ACHN (cell line): ENCODE results near the gene LY6G6F.

Experiments
- DNase-seq: peaks from one replicate; pipeline ENCODE4 v3.0.0-alpha.2; 2015
- in situ Hi-C: cut with HindIII; loops from 2 replicates; pipeline ENCODE4 v1.10.0; 2017; ENCODE audit warnings: low sequenced_read_pairs, low pct_ligation_motif_present, low pct_unique_long_range_greater_than_20kb

The LY6G6F gene

DNA sequence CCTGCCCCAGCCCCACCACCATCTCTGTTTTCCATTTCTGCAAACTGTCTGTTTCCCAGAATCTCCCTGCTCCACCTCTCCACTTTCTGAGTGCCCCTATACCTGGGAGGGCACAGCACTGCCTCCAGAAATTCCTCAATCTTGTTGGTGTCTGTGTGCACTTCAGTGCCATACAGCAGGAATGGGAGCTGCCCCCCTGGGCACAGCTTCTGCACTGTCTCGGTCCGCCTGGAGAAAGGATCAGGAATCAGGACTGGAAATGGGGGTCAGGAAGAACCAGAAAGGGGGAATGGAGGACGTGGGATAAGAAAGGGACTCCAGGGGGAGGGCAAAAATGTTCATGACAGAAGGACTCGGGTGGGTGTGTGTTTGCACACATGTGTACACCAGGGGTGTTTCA is 27.1 kb downstream of the LY6G6F start:
- DNase-seq: no peak
- in situ Hi-C loops: no loop called here

- in situ Hi-C loops: no loop called here
- DNase-seq: no peak
These were observed 27.7 kb downstream of the LY6G6F start for GRCh38 chr6:31734247-31734820.

DNA sequence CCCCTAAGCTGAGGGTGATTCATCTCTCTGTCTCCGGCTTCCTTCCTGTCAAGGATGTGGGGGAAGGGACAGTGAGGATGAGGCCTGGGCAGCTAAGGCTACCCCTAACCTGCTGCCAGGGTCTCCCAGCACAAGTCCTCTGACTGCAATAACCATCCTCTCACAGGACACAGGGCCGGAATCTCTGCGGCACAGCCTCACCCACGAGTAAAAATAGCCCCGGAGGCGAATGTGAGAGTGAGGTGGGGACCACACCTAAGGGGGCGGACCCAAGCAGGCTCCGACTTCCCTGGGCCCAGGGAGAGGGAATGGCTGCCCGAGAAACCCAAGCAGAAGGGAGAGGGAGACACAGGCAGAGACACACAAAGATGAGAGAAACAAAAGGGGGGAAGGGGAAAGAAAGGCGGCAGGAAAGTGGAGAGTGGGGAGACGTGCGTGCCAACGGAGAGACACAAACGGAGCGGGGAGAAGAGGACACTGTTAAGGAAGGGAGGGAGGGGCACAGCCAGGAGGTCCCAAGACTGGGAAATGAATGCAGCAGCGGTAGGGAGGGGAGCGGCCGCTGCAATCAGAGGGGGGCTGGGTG is 28.2 kb downstream of the LY6G6F start:
- in situ Hi-C loops: no loop called here
- peak; percentile 56 for DNase-seq

GRCh38 chr6:31736021-31736767 is 29.5 kb downstream of the LY6G6F start, which contains the start of gene CLIC1:
Gene CLIC1 (minus strand): TSS chr6:31736530. CDS start chr6:31736300, 230 bp downstream.
- DNase-seq: peak; percentile 81
- in situ Hi-C loops: no loop called here

DNA sequence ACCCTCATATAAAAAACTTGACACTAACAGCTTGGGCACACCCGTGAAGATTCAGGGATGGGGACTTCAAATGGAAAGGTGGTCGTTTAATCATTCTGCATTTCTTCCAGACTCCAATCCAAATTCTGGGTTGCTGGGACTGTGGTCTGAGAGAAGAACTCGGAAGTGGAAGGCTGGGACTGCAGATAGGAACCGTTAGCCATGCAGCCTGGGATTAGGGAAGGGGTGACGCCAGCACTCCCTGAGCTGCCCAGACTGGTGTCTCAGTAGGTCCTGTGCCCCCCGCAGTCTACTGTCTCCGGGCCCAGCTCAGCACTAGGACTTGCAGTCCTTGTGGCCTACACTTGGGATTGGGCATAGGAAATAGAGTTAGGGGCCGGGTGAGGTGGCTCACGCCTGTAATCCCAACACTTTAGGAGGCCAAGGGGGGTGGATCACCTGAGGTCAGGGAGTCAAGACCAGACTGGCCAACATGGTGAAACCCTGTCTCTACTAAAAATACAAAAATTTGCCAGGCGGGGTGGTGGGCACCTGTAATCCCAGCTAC is 30.2 kb downstream of the LY6G6F start:
- DNase-seq: no peak
- in situ Hi-C loops: no loop called here

DNA sequence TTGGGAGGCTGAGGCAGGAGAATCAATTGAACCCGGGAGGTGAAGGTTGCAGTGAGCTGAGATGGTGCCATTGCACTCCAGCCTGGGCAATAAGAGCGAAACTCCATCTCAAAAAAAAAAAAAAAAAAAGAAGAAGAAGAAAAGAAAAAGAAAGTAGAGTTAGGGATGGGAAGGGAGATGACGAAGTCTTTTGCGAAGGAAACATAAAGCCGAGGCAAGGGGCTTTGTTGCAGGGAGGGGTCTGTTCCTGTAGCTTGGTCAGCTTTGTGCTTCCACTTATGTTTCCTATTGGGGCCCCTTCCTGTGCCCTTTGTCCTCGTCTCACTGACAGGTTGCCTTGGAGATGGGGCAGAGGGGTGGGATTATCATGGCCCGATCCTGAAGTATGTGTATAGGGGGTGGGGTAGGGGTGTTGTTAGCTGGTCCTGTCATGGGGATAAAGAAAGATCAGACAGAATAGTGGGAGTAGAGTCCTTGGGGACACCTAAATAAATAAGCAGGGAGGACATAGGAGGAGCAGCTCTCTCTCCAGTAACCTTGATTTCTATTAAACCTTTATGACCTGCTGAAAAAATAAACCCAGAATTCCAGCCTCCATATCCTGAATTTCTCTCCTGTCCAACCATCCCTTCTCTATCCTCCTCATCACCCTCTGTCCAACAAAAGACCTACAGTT is 30.8 kb downstream of the LY6G6F start:
- DNase-seq: no peak
- in situ Hi-C loops: no loop called here

DNA sequence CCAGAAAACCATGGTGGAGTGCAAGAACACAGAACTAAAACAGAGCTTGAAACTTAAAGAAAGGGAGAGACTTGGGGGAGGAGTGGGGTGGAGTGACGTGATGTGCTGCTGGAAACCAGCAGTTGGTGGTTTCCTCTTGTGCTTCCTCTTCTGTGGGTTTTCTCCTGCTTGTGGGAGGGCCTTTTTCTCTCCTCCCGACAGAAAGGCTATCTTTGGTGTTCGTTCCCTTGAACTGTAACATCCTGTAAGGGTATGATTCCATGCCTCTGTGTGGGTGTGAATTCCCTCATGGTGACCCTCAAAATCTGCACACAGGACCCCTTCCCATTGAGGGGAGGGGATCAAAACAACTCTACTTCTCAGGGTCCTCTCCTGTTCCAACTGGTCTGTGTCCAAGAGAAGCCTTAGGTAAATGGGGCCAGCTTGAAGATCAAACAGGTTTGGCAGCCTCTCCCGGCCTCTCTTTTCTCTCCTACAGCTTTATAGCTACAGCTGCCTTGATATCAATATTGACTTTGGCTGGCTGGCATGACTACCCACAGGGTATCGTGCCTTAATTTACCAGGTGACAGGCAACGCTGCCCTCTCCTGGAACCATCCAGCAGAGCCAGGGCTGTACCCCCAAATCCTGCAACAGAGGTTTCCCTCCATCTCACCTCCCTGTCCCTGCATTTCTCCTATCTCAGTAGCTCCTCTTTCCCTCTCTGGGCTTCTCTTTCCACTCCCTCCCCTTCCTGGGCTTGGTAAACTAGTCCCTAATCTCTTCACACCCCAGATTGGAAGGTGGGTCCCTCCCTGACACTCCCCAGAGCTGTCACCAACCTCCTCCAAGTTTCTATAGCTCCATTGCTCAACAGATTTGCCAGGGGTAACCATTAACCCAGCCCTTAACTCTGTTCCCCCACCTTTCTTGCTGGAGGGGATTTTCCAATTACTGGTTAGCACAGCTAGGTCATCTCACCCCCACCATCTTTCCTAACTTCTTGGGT is 31.6 kb downstream of the LY6G6F start:
- in situ Hi-C loops: no loop called here
- DNase-seq: peak; percentile 79

DNA sequence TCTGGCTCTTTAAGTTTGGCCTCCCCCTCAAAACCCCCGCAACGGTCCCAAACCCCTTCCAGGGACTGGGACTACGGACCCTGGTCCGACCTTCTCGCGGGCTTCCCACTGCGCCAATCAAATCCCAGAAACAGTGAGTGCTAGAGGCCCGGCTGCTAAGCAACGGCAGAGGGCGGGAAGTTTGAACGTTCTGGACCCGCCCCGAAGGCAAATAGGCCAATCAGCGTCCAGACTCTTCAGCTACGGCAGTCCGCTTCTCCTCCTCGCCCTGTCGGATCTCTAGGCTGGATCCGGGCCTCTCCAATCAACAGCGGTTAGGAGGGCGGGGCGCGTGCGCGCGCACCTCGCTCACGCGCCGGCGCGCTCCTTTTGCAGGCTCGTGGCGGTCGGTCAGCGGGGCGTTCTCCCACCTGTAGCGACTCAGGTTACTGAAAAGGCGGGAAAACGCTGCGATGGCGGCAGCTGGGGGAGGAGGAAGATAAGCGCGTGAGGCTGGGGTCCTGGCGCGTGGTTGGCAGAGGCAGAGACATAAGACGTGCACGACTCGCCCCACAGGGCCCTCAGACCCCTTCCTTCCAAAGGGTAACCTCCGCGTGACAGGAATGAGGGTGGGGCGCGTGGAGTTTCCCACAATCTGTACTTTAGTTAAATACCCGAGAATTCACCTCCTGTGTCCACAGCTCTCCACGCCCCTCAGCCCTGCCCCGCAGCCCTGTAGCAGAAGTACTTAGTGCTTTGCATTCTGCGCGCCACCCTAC is 33.2 kb downstream of the LY6G6F start, which contains the start of gene MSH5:
TSS of gene MSH5 (plus strand) at position 367 of the 758 bp plus-strand sequence. CDS start 462 bp downstream, outside the sequence.
- in situ Hi-C loops: no loop called here
- DNase-seq: peak; percentile 99

GRCh38 chr6:31740397-31741223 is 33.9 kb downstream of the LY6G6F start:
- in situ Hi-C loops: no loop called here
- no peak for DNase-seq

- no peak for DNase-seq
- in situ Hi-C loops: no loop called here
These were observed 35.1 kb downstream of the LY6G6F start for GRCh38 chr6:31741815-31742214.

DNA sequence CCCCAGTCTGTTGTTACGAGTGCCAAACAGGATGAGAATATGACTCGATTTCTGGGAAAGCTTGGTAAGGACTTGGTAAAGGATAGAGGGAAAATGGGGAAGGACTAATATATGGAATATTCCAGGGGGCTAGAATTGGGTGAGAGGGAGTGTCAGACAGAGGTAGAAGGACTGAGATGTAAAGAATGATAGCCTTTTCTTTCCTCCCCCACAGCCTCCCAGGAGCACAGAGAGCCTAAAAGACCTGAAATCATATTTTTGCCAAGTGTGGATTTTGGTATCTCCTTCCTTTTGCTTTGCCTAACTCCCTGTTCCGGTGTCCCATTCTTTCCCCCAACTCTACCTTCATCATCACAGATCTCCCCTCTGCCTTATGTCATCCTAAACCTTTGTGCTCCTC is 36.2 kb downstream of the LY6G6F start:
- DNase-seq: no peak
- in situ Hi-C loops: no loop called here

GRCh38 chr6:31744422-31744821 is 37.8 kb downstream of the LY6G6F start:
- in situ Hi-C loops: no loop called here
- DNase-seq: no peak

DNA sequence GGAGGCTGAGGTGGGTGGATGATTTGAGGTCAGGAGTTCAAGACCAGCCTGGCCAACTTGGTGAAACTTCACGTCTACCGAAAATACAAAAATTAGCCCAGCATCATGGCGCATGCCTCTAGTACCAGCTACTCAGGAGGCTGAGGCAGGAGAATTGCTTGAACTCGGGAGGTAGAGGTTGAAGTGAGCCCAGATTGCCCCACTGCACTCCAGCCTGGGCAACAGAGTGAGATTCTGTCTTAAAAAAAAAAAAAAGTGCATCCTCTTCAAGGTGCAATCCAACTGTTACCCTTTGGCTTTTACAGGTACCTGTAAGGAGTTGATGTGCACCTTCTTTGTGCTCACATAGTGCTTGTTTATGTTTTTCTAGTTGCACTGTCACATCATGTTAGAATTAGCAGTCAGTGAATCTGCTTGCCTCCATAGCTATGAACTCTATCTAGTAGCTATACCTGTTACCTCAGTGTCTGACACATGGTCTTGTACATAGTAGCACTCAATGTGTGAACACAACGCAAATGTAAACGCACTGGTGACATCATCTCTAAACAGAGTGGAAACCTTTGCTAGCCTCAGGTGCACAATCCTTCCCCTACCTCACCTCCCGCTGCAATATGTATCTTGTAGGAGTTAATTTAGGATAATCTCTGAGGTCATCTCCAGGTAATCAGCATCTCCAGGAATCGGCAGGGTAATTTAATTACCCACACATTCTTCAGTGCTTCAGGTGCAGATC is 42.8 kb downstream of the LY6G6F start:
- in situ Hi-C loops: no loop called here
- DNase-seq: no peak

GRCh38 chr6:31750411-31751022 is 43.9 kb downstream of the LY6G6F start:
- DNase-seq: peak; percentile 40
- in situ Hi-C loops: no loop called here

DNA sequence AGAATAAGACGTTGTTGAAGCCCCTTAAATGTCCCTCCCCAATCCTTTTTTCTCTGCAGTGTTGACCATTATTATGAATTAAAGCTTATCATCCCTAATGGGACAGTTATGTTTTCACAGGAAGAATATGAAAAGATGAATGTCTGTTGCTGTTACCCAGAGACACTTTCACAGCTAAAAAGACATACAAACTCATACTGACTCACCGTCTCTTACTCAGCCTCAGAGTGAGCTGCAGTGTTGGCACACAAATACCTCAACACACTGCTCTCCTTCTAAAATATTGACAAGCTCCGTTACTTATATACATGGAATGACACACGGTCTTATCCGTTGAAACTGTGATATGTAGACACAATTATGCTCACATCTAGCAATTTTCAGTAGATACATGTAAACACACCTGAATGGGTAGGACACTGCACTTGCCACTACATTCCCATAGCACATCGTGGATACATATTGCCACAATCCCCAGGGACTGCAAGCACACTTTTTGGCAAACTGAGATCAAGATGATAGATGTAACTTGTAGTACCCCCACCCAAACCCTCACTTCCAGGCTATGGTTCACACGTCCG is 46.2 kb downstream of the LY6G6F start:
- in situ Hi-C loops: no loop called here
- peak; percentile 57 for DNase-seq
